K562 (cell line): ENCODE measurements around the gene NELL1.

Experiments used
- HDAC2 ChIP-seq: fragments of 450-650 bp; IDR thresholded peaks from 2 replicates; pipeline ENCODE4 v1.6.1; 2016; ENCODE audit warnings: mild to moderate bottlenecking
- TEAD1 ChIP-seq, 2 experiments: fragments of 450-650 bp in 1 of 2; sonication (generic) in 1 of 2; formaldehyde crosslinking; IDR thresholded peaks; 2 replicates each; pipeline versions ENCODE4 v1.4.0 to v1.8.0; 2020 to 2022; ENCODE audit warnings: mild to moderate bottlenecking in 2 of 2, missing genetic modification reagents in 1 of 2
- ZNF311 ChIP-seq: fragments of 250-450 bp; sonication (Bioruptor Pico); IDR thresholded peaks from 2 replicates; pipeline ENCODE4 v1.4.0; 2020; ENCODE audit warnings: mild to moderate bottlenecking, moderate library complexity
- TF ChIP-seq, protein P1 (sequence below): fragments of 450-650 bp; IDR thresholded peaks from 2 replicates; pipeline ENCODE4 v1.6.1; 2017; ENCODE audit warnings: antibody characterized with exemption

DNA sequence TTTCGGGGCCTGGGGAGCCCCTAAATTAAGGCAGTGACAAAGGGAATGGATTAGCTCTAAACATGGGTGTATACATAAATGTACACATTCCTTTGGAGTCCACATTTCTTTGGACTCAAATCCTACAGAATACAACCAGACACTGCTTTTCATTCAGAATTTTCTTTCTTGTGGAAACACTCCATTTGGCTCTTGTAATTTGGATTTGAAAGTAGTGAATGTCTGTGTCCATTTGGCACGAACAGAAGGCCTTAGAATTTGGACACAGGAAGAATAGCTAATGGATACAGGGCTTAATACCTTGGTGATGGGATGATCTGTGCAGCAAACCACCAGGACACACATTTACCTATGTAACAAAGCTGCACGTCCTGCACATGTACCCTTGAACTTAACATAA is 399.5 kb downstream of the NELL1 start:
- TF ChIP-seq HDAC2 (no peak), TEAD1 (CRISPR knock-in tag; IDR thresholded peaks at IDR 0.05) (no peak), ZNF311 (CRISPR knock-in tag) (no peak)
- TF ChIP-seq, protein P1, sequence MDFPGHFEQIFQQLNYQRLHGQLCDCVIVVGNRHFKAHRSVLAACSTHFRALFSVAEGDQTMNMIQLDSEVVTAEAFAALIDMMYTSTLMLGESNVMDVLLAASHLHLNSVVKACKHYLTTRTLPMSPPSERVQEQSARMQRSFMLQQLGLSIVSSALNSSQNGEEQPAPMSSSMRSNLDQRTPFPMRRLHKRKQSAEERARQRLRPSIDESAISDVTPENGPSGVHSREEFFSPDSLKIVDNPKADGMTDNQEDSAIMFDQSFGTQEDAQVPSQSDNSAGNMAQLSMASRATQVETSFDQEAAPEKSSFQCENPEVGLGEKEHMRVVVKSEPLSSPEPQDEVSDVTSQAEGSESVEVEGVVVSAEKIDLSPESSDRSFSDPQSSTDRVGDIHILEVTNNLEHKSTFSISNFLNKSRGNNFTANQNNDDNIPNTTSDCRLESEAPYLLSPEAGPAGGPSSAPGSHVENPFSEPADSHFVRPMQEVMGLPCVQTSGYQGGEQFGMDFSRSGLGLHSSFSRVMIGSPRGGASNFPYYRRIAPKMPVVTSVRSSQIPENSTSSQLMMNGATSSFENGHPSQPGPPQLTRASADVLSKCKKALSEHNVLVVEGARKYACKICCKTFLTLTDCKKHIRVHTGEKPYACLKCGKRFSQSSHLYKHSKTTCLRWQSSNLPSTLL: no peak
